Karpas-422 (cell line): ENCODE measurements around the gene LRP1B. TPM values are rescaled to one million over a fixed set of nuclear protein-coding genes. Genes with fewer than 3 reads are reported as not detected.

Experiments
- DNase-seq: peaks from one replicate; pipeline ENCODE4 v3.0.0-alpha.2; 2015
- H2AFZ ChIP-seq: fragments of 200-600 bp; sonication (generic); 2 replicates; pipeline ENCODE4 v1.6.1; 2014; ENCODE audit warnings: antibody characterized with exemption, low read length, mixed read lengths
- H3K27ac ChIP-seq: fragments of 200-600 bp; sonication (generic); 2 replicates; pipeline ENCODE4 v1.5.1; 2014; ENCODE audit warnings: mild to moderate bottlenecking, low read length, moderate library complexity
- H3K27me3 ChIP-seq: fragments of 200-600 bp; sonication (generic); 2 replicates; pipeline ENCODE4 v1.6.1; 2014; ENCODE audit warnings: low read length, mixed read lengths
- H3K36me3 ChIP-seq: fragments of 200-600 bp; sonication (generic); 2 replicates; pipeline ENCODE4 v1.6.1; 2014; ENCODE audit warnings: low read length, mixed read lengths; ENCODE audit not compliant: insufficient read depth
- H3K4me1 ChIP-seq: fragments of 200-600 bp; sonication (generic); 2 replicates; pipeline ENCODE4 v1.6.1; 2014; ENCODE audit warnings: mild to moderate bottlenecking, low read length, mixed read lengths
- H3K4me2 ChIP-seq: fragments of 200-600 bp; sonication (generic); 2 replicates; pipeline ENCODE4 v1.6.1; 2014; ENCODE audit warnings: low read length, low read depth, mild to moderate bottlenecking; ENCODE audit not compliant: poor library complexity, severe bottlenecking
- H3K4me3 ChIP-seq: fragments of 200-600 bp; sonication (generic); 2 replicates; pipeline ENCODE4 v1.5.1; 2014; ENCODE audit warnings: mild to moderate bottlenecking, antibody characterized with exemption, low read length, mixed read lengths
- H3K79me2 ChIP-seq: fragments of 200-600 bp; sonication (generic); 2 replicates; pipeline ENCODE4 v1.6.1; 2014; ENCODE audit warnings: mild to moderate bottlenecking, low read length, mixed read lengths
- H3K9ac ChIP-seq: fragments of 200-600 bp; sonication (generic); 2 replicates; pipeline ENCODE4 v1.6.0; 2014; ENCODE audit warnings: low read length
- H3K9me2 ChIP-seq: fragments of 200-600 bp; sonication (generic), shearing (Covaris generic); replicated peaks from 2 replicates; pipeline ENCODE4 v1.6.0; 2014; ENCODE audit warnings: mild to moderate bottlenecking, low read length, moderate library complexity; ENCODE audit not compliant: insufficient read depth
- H3K9me3 ChIP-seq: fragments of 300-700, 200-600 bp; sonication (generic); 2 replicates; pipeline ENCODE4 v1.6.1; 2014; ENCODE audit warnings: low read length, mixed read lengths
- H4K20me1 ChIP-seq: fragments of 200-600 bp; sonication (generic); 2 replicates; pipeline ENCODE4 v1.6.1; 2014; ENCODE audit warnings: mild to moderate bottlenecking, antibody characterized with exemption, low read length, low read depth; ENCODE audit not compliant: insufficient read depth
- total RNA-seq: library from RNA; depleted of rRNA; stranded (reverse); fragments of >200 nt; shearing (Covaris generic); gene quantifications from 2 replicates; pipeline ENCODE4 v1.2.3, GENCODE V29; 2014; ENCODE audit warnings: low replicate concordance

The LRP1B gene
- total RNA-seq, 1 experiment from 2014 or later: not detected

DNA sequence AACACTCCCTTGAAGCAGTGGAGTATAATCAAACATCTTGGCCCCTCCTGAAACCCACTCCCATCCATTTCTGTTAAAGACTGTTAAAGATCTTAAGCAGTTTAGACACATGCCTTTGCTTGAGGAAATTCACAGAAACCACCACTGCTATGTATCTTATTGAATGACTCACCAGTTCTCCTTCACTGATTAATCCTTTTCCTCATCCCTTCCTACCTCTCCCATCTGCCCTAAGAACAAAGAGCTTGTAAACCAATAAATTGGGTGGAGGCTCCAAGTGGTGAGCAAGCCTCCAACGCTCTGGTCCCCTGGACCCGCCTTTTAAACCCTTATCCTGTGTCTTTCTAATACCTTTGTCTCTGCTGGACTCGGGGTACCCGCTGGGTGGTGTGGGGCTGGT, 746.1 kb downstream of the LRP1B start:
- H3K27ac ChIP-seq: no peak overlapping the region
- no peaks in the 10 kb centered on the region for H3K9me2 ChIP-seq
- no peaks in the 10 kb centered on the region for H3K36me3 ChIP-seq
- peaks cover 25% of the 10 kb centered on the region for H3K9me3 ChIP-seq
- H3K4me1 ChIP-seq: no peaks in the 10 kb centered on the region
- H3K9ac ChIP-seq: no peak overlapping the region
- no peaks in the 10 kb centered on the region for H3K79me2 ChIP-seq
- DNase-seq: no peak
- H3K4me2 ChIP-seq: no peak overlapping the region
- no peaks in the 10 kb centered on the region for H4K20me1 ChIP-seq
- H2AFZ ChIP-seq: no peak overlapping the region
- H3K4me3 ChIP-seq: no peak overlapping the region
- H3K27me3 ChIP-seq: no peaks in the 10 kb centered on the region

DNA sequence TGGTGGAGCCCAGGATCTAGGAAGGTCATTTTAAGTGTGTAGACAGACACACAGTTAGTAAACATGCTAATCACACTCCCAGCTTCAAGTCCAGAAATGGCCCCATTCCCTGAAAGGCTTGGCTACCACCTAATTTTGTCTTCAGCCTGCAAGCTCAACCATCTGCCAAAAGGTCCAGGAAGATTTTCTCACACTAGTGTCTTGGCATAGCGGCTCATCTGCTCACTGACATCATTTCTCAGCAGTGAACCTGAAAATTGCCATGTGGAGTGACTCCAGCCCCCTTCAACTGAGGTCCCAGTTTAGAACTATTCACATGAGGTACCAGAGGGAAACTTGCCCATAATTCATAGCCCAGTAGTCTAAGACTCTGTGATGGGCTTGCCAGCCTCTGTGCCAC, 748.9 kb downstream of the LRP1B start:
- H4K20me1 ChIP-seq: no peaks in the 10 kb centered on the region
- no peak overlapping the region for H3K27ac ChIP-seq
- H3K27me3 ChIP-seq: no peaks in the 10 kb centered on the region
- no peak overlapping the region for H3K4me3 ChIP-seq
- H2AFZ ChIP-seq: no peak overlapping the region
- H3K4me1 ChIP-seq: no peaks in the 10 kb centered on the region
- H3K79me2 ChIP-seq: no peaks in the 10 kb centered on the region
- no peaks in the 10 kb centered on the region for H3K36me3 ChIP-seq
- no peak overlapping the region for H3K4me2 ChIP-seq
- DNase-seq: no peak
- no peak overlapping the region for H3K9ac ChIP-seq
- H3K9me3 ChIP-seq: peaks cover 38% of the 10 kb centered on the region
- H3K9me2 ChIP-seq: no peaks in the 10 kb centered on the region

DNA sequence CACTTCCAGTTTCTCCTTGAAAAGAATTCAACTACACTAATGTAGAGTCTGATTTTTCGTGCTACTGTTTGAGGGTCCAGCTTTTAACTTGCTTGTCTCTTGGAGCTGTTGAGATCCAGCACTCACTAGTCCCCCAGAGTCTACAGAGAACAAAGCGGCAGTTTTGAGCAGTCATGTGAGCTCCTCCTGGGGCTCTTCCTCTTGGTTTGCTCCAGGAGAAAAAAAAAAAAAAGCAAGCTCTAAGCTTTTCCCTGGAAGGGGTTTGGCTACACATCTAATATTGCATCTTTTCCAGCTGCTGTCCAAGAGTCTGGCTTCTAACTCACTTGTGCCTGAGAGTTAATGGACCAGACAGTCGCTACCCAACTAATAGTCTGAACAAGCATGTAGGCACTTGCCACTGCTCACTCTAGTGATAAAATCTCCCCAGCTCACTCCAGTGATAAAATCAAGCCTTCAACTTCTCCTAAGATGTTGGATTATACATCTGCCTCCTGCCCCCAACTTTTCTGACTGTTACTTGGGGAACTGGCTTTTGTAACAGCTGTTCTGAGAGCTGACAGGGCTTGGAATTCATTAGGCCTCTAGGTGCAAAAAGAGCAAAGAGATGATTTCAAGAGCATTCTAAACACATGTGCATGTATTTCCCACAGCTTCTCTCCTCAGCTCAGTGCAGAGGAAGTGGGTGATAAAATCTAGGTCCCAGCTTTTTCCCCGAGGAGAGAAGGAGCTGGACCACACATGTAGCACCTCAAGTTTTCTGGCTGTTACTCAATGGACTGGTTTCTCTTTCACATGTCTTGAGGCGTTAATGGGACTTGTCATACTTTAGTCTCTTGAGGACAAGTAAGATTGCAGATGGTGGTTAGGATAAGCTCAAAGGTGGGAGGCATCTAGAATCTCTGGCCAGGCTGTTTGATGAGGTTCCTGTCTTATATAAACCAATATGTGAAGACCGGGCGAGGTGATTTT, 750.5 kb downstream of the LRP1B start:
- no peak for DNase-seq
- H3K9ac ChIP-seq: no peak overlapping the region
- H4K20me1 ChIP-seq: no peaks in the 10 kb centered on the region
- H3K9me3 ChIP-seq: peaks cover 43% of the 10 kb centered on the region
- H3K4me3 ChIP-seq: no peak overlapping the region
- H3K27ac ChIP-seq: no peak overlapping the region
- no peak overlapping the region for H3K4me2 ChIP-seq
- no peaks in the 10 kb centered on the region for H3K27me3 ChIP-seq
- no peaks in the 10 kb centered on the region for H3K4me1 ChIP-seq
- no peaks in the 10 kb centered on the region for H3K79me2 ChIP-seq
- H2AFZ ChIP-seq: no peak overlapping the region
- H3K36me3 ChIP-seq: no peaks in the 10 kb centered on the region
- no peaks in the 10 kb centered on the region for H3K9me2 ChIP-seq

DNA sequence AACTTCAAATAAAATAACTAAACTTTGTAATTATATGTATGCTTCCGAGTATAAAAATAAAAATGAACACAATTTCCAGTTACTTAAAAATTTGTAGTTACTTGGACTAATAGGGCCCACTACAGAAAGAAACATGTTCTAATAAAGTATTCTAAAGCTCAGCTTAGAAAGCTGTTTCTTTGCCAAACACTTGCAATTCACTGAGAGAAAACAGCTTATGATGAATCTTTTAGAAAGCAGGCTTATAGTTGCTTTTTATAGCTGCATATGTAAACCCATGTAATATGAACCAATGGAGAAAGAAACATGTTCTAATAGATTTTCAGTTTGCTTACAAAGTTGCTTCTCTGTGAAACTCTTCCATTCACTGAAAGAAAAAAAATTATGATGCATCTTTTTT, 766.0 kb downstream of the LRP1B start:
- Histone ChIP-seq H3K4me3 (no peak overlapping the region), H4K20me1 (no peaks in the 10 kb centered on the region), H3K9me3 (peaks cover 17% of the 10 kb centered on the region), H3K36me3 (no peaks in the 10 kb centered on the region), H2AFZ (no peak overlapping the region), H3K9ac (no peak overlapping the region), H3K79me2 (no peaks in the 10 kb centered on the region), H3K27me3 (no peaks in the 10 kb centered on the region), H3K4me1 (no peaks in the 10 kb centered on the region), H3K4me2 (no peak overlapping the region), H3K9me2 (no peaks in the 10 kb centered on the region), H3K27ac (no peak overlapping the region)
- DNase-seq: no peak

DNA sequence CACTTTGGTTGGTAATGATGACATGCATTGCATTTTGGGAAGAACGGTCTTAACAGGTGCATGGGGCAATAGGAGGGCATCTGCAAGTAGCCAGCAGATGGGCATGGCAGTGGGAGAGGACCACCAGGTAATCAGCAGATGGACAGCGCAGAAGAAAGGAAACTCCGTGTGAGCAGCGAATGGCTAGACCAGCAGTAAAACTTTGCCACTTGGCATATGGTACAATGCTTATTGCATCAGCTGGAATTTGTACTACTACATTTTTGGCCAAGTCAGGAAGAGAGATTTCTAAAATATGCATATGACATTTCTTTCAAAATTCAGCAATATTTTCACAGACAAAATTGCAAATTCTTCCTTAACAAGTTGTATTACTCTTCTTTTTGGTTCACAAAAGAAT, 768.5 kb downstream of the LRP1B start:
- H3K9ac ChIP-seq: no peak overlapping the region
- H4K20me1 ChIP-seq: no peaks in the 10 kb centered on the region
- no peaks in the 10 kb centered on the region for H3K27me3 ChIP-seq
- H3K9me3 ChIP-seq: peaks cover 20% of the 10 kb centered on the region
- no peaks in the 10 kb centered on the region for H3K79me2 ChIP-seq
- H2AFZ ChIP-seq: no peak overlapping the region
- no peaks in the 10 kb centered on the region for H3K4me1 ChIP-seq
- no peaks in the 10 kb centered on the region for H3K36me3 ChIP-seq
- DNase-seq: no peak
- H3K27ac ChIP-seq: no peak overlapping the region
- no peaks in the 10 kb centered on the region for H3K9me2 ChIP-seq
- H3K4me3 ChIP-seq: no peak overlapping the region
- H3K4me2 ChIP-seq: no peak overlapping the region

DNA sequence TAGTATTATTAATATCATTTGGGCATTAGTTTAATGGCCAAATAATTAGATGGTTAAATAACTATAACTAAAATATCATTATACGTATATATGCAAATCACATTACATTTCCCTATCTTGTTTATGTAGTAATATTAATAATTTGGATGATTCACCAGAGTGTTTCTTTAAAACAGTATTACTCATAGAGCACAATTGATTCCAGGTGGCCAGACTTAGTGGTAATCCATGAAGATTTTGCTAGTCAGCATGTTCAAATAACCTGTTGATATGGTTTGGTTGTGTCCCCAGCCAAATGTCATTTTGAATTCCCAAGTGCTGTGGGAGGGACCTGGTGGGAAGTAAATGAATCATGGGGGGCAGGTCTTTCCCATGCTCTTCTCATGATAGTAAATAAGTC, 782.3 kb downstream of the LRP1B start:
- Histone ChIP-seq H3K9me3 (peaks cover 16% of the 10 kb centered on the region), H3K9me2 (no peaks in the 10 kb centered on the region), H3K79me2 (no peaks in the 10 kb centered on the region), H3K9ac (no peak overlapping the region), H2AFZ (no peak overlapping the region), H3K4me1 (no peaks in the 10 kb centered on the region), H3K36me3 (no peaks in the 10 kb centered on the region), H3K27me3 (no peaks in the 10 kb centered on the region), H3K4me3 (no peak overlapping the region), H3K4me2 (no peak overlapping the region), H3K27ac (no peak overlapping the region), H4K20me1 (no peaks in the 10 kb centered on the region)
- DNase-seq: no peak

DNA sequence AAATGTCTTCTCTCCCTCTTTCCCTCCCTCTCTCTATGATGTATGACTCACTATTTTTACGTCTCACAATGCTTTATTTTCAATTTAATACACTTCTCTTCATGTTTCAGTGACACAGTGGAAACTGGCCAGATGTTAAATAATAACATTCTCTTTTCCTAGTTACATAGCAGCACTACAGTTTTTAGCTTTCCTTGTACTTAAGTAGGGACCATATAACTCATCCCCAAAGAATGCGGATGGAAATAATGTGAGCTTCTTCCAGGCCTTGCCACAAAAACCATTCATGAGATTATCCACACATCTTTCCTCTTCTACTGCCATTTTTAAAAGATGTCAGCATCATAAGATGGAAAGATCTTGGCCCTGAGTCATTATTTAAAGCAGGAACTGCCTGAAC, 789.4 kb downstream of the LRP1B start:
- Histone ChIP-seq H3K9me2 (no peaks in the 10 kb centered on the region), H2AFZ (no peak overlapping the region), H3K4me1 (no peaks in the 10 kb centered on the region), H4K20me1 (no peaks in the 10 kb centered on the region), H3K9me3 (peaks cover 17% of the 10 kb centered on the region), H3K27me3 (no peaks in the 10 kb centered on the region), H3K36me3 (no peaks in the 10 kb centered on the region), H3K27ac (no peak overlapping the region), H3K4me3 (no peak overlapping the region), H3K9ac (no peak overlapping the region), H3K79me2 (no peaks in the 10 kb centered on the region), H3K4me2 (no peak overlapping the region)
- DNase-seq: no peak

DNA sequence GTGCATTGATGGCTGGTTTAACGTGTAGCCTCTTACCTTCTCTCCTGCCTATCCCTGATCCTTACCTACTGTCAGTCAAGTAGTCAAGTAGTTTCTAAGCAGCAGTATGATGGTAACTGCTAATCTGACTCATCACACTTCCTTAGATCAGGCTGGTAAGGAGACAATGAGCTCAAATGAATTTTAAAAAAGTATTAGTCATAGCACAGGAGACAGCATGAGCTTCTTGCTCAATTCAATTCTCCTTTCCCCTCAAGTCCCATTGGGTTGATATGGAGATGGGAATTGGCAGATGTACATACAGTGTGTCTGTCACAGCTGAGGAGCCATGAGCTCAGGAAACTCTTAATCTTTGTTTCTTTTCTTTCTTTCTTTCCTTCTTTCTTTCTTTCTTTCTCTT, 799.7 kb downstream of the LRP1B start:
- no peak for DNase-seq
- H3K36me3 ChIP-seq: no peaks in the 10 kb centered on the region
- H3K27me3 ChIP-seq: no peaks in the 10 kb centered on the region
- no peak overlapping the region for H3K9ac ChIP-seq
- H3K79me2 ChIP-seq: no peaks in the 10 kb centered on the region
- no peak overlapping the region for H3K27ac ChIP-seq
- no peaks in the 10 kb centered on the region for H3K4me1 ChIP-seq
- no peak overlapping the region for H3K4me3 ChIP-seq
- no peaks in the 10 kb centered on the region for H3K9me2 ChIP-seq
- no peaks in the 10 kb centered on the region for H4K20me1 ChIP-seq
- no peak overlapping the region for H3K4me2 ChIP-seq
- no peak overlapping the region for H2AFZ ChIP-seq
- H3K9me3 ChIP-seq: peaks cover 31% of the 10 kb centered on the region
